ENCODE data around the gene COQ4.

COQ4 gene

GRCh38 chr9:128340691-128341434 lies 18.2 kb downstream of the COQ4 start:
- in situ Hi-C loops (cut with HindIII; ENCODE audit: low sequenced_read_pairs): no loop called here

GRCh38 chr9:128341435-128341849 lies 18.8 kb downstream of the COQ4 start:
- in situ Hi-C loops (cut with HindIII; ENCODE audit: low sequenced_read_pairs): no loop called here

GRCh38 chr9:128342971-128343680 lies 20.5 kb downstream of the COQ4 start:
- in situ Hi-C loops (cut with HindIII; ENCODE audit: low sequenced_read_pairs): no loop called here

GRCh38 chr9:128343855-128344254 lies 21.2 kb downstream of the COQ4 start:
- in situ Hi-C loops (cut with HindIII; ENCODE audit: low sequenced_read_pairs): no loop called here

- in situ Hi-C loops (cut with HindIII; ENCODE audit: low sequenced_read_pairs): no loop called here
Measured at GRCh38 chr9:128344931-128345605, 22.4 kb downstream of the COQ4 start.

GRCh38 chr9:128349125-128349524 lies 26.5 kb downstream of the COQ4 start:
- in situ Hi-C loops (cut with HindIII; ENCODE audit: low sequenced_read_pairs): no loop called here

GRCh38 chr9:128349772-128350171 lies 27.1 kb downstream of the COQ4 start:
- in situ Hi-C loops (cut with HindIII; ENCODE audit: low sequenced_read_pairs): no loop called here

- in situ Hi-C loops (cut with HindIII; ENCODE audit: low sequenced_read_pairs): no loop called here
Measured at GRCh38 chr9:128355451-128355850, 32.8 kb downstream of the COQ4 start.

- in situ Hi-C loops (cut with HindIII; ENCODE audit: low sequenced_read_pairs): no loop called here
Measured at GRCh38 chr9:128358090-128358489, 35.5 kb downstream of the COQ4 start.

- in situ Hi-C loops (cut with HindIII; ENCODE audit: low sequenced_read_pairs): no loop called here
Measured at GRCh38 chr9:128358861-128359260, 36.2 kb downstream of the COQ4 start.

GRCh38 chr9:128360826-128361225 lies 38.2 kb downstream of the COQ4 start:
- in situ Hi-C loops (cut with HindIII; ENCODE audit: low sequenced_read_pairs): no loop called here

- in situ Hi-C loops (cut with HindIII; ENCODE audit: low sequenced_read_pairs): no loop called here
Measured at GRCh38 chr9:128361296-128361985, 38.8 kb downstream of the COQ4 start.

- in situ Hi-C loops (cut with HindIII; ENCODE audit: low sequenced_read_pairs): no loop called here
Measured at GRCh38 chr9:128361986-128362646, 39.5 kb downstream of the COQ4 start.

- in situ Hi-C loops (cut with HindIII; ENCODE audit: low sequenced_read_pairs): no loop called here
Measured at GRCh38 chr9:128362774-128363173, 40.1 kb downstream of the COQ4 start.

GRCh38 chr9:128365525-128365924 lies 42.9 kb downstream of the COQ4 start:
- in situ Hi-C loops (cut with HindIII; ENCODE audit: low sequenced_read_pairs): no loop called here

- in situ Hi-C loops (cut with HindIII; ENCODE audit: low sequenced_read_pairs): no loop called here
Measured at GRCh38 chr9:128369024-128369706, 46.5 kb downstream of the COQ4 start.

GRCh38 chr9:128370367-128370751 lies 47.7 kb downstream of the COQ4 start:
- in situ Hi-C loops (cut with HindIII; ENCODE audit: low sequenced_read_pairs): no loop called here

- in situ Hi-C loops (cut with HindIII; ENCODE audit: low sequenced_read_pairs): no loop called here
Measured at GRCh38 chr9:128370752-128371629, 48.4 kb downstream of the COQ4 start, which contains the start of gene URM1. URM1 (plus strand) TSS chr9:128371374; CDS start chr9:128371381, 7 bp downstream.

GRCh38 chr9:128371630-128372117 lies 49.0 kb downstream of the COQ4 start:
- in situ Hi-C loops (cut with HindIII; ENCODE audit: low sequenced_read_pairs): no loop called here

All from DLD1 (cell line).